Measurements from ENCODE around the gene TMEM131.
"Not testable (repeated sequence)": the region's sequence is repeated elsewhere in the genome, so short reads cannot be mapped to it uniquely, and the experiment has no call there.

DNA sequence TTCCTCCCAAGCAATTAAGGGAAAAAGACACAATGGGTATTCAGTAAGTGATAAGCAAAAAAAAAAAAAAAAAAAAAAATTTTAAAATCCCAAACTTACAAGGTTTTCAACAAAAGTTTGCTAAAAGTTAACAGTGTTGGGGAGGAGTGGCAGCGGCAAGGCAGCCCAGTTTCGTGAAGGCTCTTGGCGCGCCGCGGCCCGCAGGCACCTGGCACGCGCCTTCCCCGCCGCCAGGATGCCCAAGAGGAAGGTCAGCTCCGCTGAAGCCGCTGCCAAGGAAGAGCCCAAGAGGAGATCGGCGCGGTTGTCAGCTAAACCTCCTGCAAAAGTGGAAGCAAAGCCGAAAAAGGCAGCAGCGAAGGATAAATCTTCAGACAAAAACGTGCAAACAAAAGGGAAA is 168.7 kb downstream of the TMEM131 start:
- TF ChIP-seq, protein P1, sequence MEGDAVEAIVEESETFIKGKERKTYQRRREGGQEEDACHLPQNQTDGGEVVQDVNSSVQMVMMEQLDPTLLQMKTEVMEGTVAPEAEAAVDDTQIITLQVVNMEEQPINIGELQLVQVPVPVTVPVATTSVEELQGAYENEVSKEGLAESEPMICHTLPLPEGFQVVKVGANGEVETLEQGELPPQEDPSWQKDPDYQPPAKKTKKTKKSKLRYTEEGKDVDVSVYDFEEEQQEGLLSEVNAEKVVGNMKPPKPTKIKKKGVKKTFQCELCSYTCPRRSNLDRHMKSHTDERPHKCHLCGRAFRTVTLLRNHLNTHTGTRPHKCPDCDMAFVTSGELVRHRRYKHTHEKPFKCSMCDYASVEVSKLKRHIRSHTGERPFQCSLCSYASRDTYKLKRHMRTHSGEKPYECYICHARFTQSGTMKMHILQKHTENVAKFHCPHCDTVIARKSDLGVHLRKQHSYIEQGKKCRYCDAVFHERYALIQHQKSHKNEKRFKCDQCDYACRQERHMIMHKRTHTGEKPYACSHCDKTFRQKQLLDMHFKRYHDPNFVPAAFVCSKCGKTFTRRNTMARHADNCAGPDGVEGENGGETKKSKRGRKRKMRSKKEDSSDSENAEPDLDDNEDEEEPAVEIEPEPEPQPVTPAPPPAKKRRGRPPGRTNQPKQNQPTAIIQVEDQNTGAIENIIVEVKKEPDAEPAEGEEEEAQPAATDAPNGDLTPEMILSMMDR (IDR thresholded peaks at IDR 0.05): not testable (repeated sequence)
- not testable (repeated sequence) for TF ChIP-seq POLR2A (IDR thresholded peaks at IDR 0.05)

Measured in vagina (tissue), 2 donors.